Stimulated activated memory B cell treated with anti-CD40 and anti-IgM and Interleukin-4, amounts not matched to agents 10 μg/mL and 1 μg/mL and 100 μg/mL, for 72 hours (primary cell): ENCODE results near the gene ZNF582.
"Not testable (repeated sequence)": the region's sequence is repeated elsewhere in the genome, so short reads cannot be mapped to it uniquely, and the experiment has no call there.

Source experiments
- ATAC-seq: fragments of 150-1000 bp; cut with Tn5 transposase; 2 replicates; pipeline ENCODE4 v1.10.0; 2021
- H3K27ac Mint-ChIP-seq: one replicate; pipeline ENCODE4 v1.8.0; 2022; ENCODE audit warnings: mild to moderate bottlenecking, mixed read lengths
- H3K27me3 Mint-ChIP-seq: one replicate; pipeline ENCODE4 v1.8.0; 2022; ENCODE audit warnings: mixed read lengths
- H3K36me3 Mint-ChIP-seq: one replicate; pipeline ENCODE4 v1.8.0; 2022; ENCODE audit warnings: mixed read lengths
- H3K4me1 Mint-ChIP-seq: one replicate; pipeline ENCODE4 v1.8.0; 2022; ENCODE audit warnings: mixed read lengths
- H3K4me3 Mint-ChIP-seq: one replicate; pipeline ENCODE4 v1.8.0; 2022; ENCODE audit warnings: mild to moderate bottlenecking, moderate library complexity, mixed read lengths
- H3K9me3 Mint-ChIP-seq: one replicate; pipeline ENCODE4 v1.8.0; 2022; ENCODE audit warnings: mixed read lengths

Gene ZNF582

DNA sequence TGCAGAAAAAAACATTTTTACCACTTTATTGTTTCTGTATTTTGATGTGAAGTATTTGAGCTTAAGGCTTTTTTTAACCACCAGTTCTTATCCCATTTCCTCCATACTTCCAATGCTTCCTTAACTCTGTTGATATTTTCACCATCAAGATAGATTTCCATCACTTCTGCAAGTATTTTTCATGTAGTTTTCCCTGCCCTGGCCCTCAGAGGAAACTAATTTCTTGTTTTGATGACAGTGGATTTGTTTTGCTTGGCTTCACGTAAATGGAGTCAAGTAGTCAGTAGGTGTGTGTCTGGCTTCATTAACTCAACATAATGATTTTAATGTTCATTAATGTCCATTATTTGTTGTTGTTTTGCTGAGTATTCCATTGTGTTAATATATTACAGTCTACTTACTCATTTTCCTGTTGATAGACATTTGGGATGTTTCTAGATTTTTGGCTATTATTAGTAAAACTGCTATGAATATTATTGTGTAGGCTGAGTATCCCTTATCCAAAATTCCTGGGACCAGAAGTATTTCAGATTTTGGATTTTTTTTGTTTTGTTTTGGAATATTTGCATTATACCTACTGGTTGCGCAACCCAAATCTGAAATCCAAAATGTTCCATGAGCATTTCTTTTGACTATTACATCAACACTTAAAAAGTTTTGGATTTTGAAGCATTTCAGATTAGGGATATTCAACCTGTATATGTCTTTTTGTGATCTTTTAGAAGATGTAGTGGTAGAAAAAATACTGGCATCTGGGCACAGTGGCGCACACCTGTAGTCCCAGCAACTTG is 23.3 kb downstream of the ZNF582 start:
- Mint-ChIP-seq H3K4me1 (peaks cover 19% of the 10 kb centered on the region), H3K4me3 (peak overlapping the region; percentile 52), H3K27me3 (no peaks in the 10 kb centered on the region), H3K36me3 (peaks cover 76% of the 10 kb centered on the region), H3K9me3 (peaks cover 13% of the 10 kb centered on the region), H3K27ac (no peak overlapping the region)
- no peak for ATAC-seq

DNA sequence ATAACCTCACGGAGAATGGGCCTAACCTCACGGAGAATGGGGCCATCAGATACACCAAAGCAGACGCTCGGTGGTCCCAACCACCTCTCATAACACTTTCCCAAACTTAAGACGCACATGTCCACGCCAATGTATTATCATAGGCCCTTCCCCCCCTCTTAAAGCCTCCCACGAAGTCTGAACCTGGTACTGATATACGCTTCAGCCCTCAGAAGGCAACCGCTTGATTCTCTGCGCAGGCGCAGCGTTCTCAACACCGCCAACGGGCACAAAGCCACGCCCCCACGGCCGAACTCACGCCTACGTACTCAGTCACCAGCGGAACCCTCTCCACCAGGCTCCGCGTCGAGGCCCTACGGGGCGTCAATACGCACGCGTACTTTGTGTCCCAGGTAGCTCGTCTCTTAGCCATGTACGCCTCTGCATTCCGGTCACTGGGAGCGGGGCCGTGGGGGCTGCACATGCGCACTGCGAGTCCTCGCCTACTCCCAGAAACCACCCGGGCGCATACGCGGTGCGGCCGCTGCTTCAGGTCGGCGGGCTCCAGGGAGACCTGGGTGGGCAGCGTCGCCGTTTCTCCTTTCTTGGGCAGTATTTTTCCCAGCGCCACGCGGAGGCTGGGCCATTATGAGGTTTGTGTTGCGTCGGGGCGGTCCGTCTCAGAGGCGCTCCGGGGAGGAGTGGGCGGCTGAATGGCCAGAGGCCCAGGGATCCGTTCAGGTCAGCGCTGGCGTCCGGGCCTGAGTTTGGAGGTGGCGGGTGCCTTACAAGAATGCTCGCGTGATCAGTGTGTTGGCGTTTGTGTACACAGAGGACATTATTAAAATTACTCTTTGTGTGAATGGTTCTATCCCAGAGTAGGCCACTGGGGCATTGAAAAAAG is 25.3 kb downstream of the ZNF582 start:
- H3K36me3 Mint-ChIP-seq, result peaks cover 56% of the 10 kb centered on the region
- H3K4me3 Mint-ChIP-seq, result peak overlapping the region; percentile 88
- ATAC-seq, result peak; percentile 99
- H3K27me3 Mint-ChIP-seq, result no peaks in the 10 kb centered on the region
- peaks cover 19% of the 10 kb centered on the region for H3K4me1 Mint-ChIP-seq
- H3K27ac Mint-ChIP-seq, result peak overlapping the region; percentile 96
- peaks cover 27% of the 10 kb centered on the region for H3K9me3 Mint-ChIP-seq

DNA sequence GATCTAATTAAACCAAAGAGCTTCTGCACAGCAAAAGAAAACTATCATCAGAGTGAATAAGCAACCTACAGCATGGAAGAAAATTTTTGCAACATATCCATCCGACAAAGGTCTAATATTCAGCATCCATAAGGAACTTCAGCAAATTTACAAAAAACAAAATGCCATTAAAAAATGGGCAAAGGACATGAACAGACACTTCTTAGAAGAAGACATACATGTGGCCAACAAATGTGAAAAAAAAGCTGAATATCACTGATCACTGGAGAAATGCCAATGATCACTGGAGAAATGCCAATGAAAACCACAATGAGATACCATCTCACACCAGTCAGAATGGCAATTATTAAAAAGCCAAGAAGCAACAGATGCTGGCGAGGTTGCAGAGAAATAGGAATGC is 32.5 kb downstream of the ZNF582 start:
- Mint-ChIP-seq H3K36me3 (peaks cover 40% of the 10 kb centered on the region), H3K4me3 (no peak overlapping the region), H3K9me3 (peaks cover 45% of the 10 kb centered on the region), H3K4me1 (no peaks in the 10 kb centered on the region), H3K27ac (no peak overlapping the region), H3K27me3 (no peaks in the 10 kb centered on the region)
- ATAC-seq, result no peak

DNA sequence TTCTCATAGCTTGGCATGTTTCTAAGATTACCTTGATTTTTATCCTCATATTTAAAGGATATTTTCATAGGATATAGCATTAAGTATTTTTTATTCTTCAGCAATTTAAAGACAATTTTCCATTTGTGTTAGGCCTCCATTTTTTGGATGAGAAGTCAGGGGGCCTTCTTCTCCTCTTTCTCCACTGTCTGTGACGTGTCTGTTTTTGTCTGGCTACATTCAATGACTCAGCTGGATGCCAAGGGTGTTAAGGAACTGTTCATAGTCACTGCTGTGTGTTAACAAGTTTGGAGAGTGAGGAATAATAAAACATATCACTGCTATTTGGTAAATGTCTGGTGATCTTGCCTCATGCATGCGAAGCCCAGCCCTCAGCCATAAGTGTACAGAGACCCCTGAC is 36.4 kb downstream of the ZNF582 start:
- no peak for ATAC-seq
- H3K27me3 Mint-ChIP-seq, result no peaks in the 10 kb centered on the region
- peaks cover 27% of the 10 kb centered on the region for H3K9me3 Mint-ChIP-seq
- no peaks in the 10 kb centered on the region for H3K4me1 Mint-ChIP-seq
- peaks cover 41% of the 10 kb centered on the region for H3K36me3 Mint-ChIP-seq
- H3K4me3 Mint-ChIP-seq, result no peak overlapping the region
- H3K27ac Mint-ChIP-seq, result no peak overlapping the region

DNA sequence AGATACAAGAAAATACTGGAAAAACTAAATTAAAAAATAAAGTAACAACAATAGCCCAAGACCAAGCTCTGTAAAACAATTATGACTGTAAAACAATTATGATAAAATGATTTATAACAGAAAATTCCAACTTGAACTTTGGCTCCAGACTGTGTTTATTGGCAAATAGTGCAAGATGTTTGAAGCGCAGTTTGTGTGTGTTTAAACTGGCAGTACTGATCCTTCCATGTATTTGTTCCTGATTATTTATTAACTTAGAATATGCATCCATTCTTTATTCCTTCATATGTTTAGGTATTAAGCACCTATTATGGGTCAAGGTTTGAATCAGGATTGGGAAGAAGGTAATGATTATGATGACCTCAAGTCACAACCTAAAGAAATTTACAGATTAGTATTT is 37.8 kb downstream of the ZNF582 start:
- Mint-ChIP-seq H3K4me1 (no peaks in the 10 kb centered on the region), H3K27ac (no peak overlapping the region), H3K9me3 (peaks cover 18% of the 10 kb centered on the region), H3K27me3 (no peaks in the 10 kb centered on the region), H3K36me3 (peaks cover 30% of the 10 kb centered on the region), H3K4me3 (no peak overlapping the region)
- ATAC-seq, result no peak

DNA sequence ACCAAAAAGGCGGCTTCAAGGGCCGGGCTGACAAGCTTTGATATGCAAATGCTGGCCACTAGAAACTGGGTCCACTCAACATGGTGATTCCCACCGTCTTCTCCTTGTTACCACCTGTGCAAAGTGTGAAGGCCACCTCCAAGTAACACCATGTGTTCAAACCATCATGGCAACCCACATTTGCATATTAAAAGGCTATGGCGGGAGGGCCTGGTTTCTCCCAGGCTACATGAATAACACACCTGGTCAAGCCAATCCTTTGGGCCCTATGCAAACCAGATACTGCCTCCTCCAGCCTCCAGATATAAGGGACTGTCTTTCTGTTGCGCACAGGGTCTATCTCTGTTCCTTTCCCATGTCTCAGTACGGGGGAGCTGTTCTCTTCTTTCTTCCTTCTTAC is 42.1 kb downstream of the ZNF582 start:
- Mint-ChIP-seq H3K27me3 (no peaks in the 10 kb centered on the region), H3K9me3 (peaks cover 3% of the 10 kb centered on the region), H3K27ac (no peak overlapping the region), H3K4me1 (no peaks in the 10 kb centered on the region), H3K4me3 (no peak overlapping the region), H3K36me3 (peaks cover 5% of the 10 kb centered on the region)
- no peak for ATAC-seq

DNA sequence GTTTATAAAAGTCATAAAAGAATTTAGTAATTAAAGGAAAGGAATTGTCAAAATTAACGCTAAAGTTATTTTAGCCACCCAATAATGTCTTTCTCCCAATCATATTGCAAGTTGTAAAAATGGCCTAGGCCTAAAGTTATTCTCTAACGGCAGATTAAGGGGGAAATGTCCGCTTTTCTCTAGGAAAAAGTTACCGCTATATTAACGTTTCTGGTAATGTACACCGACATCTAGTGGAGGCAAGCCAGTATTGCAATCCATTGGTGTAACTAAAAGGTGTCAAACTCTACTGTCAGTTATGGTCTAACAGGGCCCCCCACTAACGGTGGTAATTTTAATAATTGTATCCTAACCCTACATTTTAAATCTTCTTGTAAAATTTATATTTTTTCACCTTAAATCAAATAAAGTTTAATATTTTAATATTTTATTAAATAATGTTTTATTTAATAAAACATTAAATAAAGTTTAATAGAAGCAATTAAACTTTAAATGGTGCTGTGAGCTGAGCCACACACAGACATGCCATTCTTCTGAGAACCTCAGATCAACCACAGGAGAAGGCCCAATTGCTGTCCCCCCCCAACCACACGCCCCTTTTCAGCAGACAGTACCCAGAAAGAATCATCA is 42.8 kb downstream of the ZNF582 start:
- no peaks in the 10 kb centered on the region for H3K27me3 Mint-ChIP-seq
- H3K9me3 Mint-ChIP-seq, result peaks cover 3% of the 10 kb centered on the region
- no peak for ATAC-seq
- no peaks in the 10 kb centered on the region for H3K36me3 Mint-ChIP-seq
- no peak overlapping the region for H3K27ac Mint-ChIP-seq
- H3K4me1 Mint-ChIP-seq, result no peaks in the 10 kb centered on the region
- no peak overlapping the region for H3K4me3 Mint-ChIP-seq

DNA sequence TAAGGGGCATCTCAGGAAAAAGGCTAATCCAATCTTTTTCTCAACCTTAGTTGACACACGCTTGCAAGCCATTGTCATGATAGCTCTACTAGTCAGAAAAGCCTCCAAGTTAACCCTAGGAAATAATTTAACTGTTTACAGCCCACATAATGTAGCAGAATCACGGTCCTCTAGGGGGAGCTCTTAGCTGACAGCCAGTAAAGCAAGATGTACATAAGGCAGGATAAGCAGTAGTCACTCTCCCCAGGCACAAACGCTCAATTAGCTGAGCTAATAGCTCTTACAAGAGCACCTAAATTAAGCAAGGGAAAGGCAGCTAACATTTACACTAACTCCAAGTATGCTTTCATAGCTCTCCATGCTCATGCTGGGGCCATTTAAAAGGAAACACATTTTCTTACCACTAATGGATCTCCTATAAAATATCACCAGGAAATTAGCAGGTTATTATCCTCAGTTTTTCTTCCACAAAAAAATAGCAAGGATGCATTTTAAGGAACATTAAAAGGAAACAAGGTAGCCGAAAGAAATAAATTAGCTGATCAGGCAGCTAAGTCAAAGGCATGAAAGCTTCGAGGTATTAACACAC is 45.0 kb downstream of the ZNF582 start:
- no peak overlapping the region for H3K4me3 Mint-ChIP-seq
- no peak for ATAC-seq
- H3K36me3 Mint-ChIP-seq, result no peaks in the 10 kb centered on the region
- no peak overlapping the region for H3K27ac Mint-ChIP-seq
- H3K27me3 Mint-ChIP-seq, result no peaks in the 10 kb centered on the region
- H3K4me1 Mint-ChIP-seq, result no peaks in the 10 kb centered on the region
- no peaks in the 10 kb centered on the region for H3K9me3 Mint-ChIP-seq

DNA sequence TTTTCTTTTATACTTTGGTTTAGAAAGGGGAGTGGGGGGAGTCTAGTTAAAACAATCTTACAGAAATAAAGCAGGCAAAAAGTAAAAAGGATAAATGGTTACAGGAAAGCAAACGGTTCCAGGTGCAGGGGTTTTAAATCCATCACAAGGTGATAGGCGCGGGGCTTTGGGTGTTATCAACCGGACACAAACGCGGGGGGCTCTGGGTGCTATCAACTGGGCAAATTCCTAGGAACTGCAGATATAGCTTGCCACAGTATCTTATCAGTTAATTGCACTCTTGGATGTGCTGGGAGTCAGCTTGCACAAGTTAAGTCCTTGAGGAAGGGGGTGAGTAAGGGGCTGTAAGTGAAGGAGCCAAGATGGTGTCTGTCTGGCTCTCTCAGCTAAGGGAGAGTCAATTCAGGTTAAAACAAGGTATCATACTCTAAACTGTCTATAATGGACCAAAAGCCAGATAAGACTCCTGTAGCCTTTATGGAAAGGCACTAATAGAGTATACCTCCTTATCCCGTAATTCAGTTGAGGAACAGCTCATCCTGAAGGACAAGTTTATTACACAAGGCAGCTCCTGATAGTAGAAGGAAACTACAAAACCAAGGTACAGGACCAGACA is 46.1 kb downstream of the ZNF582 start:
- Mint-ChIP-seq H3K4me1 (no peaks in the 10 kb centered on the region), H3K27me3 (peaks cover 9% of the 10 kb centered on the region), H3K4me3 (no peak overlapping the region), H3K36me3 (peaks cover 9% of the 10 kb centered on the region), H3K27ac (no peak overlapping the region), H3K9me3 (peaks cover 7% of the 10 kb centered on the region)
- no peak for ATAC-seq

DNA sequence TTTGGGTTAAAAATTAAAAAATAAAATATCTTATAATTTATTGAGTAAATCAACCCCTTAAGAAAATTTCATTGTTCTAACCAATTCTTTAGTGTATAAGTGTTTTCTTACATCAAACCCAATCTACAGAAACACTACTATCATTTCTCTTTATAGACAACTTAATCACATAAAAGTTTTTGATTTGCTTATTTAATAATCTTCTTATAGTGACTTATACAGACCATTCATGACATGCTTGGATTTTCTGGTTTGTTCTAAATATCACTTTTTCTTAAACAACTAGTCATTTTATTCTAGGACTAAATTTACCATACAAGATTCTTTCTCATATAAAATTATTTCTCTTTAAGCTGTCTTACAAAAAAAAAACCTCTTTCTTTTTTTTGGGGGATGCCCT is 51.4 kb downstream of the ZNF582 start:
- ATAC-seq, result no peak
- Mint-ChIP-seq H3K9me3 (peaks cover 14% of the 10 kb centered on the region), H3K4me3 (no peak overlapping the region), H3K4me1 (no peaks in the 10 kb centered on the region), H3K36me3 (peaks cover 18% of the 10 kb centered on the region), H3K27me3 (peaks cover 21% of the 10 kb centered on the region), H3K27ac (no peak overlapping the region)

DNA sequence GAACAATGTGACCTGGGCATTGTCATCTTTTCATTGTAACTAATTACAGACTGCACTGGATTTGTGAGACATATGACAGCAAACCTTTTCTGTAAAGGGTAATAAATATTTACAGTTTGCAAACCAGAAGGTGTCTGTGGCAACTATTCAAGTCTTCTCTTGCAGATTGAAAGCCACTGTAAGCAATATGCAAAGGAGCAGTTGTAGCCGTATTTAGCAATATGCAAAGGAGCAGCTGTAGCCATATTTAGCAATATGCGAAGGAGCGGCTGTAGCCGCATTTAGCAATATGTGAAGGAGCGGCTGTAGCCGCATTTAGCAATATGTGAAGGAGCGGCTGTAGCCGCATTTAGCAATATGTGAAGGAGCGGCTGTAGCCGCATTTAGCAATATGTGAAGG is 54.3 kb downstream of the ZNF582 start:
- not testable (repeated sequence) for H3K4me1 Mint-ChIP-seq

DNA sequence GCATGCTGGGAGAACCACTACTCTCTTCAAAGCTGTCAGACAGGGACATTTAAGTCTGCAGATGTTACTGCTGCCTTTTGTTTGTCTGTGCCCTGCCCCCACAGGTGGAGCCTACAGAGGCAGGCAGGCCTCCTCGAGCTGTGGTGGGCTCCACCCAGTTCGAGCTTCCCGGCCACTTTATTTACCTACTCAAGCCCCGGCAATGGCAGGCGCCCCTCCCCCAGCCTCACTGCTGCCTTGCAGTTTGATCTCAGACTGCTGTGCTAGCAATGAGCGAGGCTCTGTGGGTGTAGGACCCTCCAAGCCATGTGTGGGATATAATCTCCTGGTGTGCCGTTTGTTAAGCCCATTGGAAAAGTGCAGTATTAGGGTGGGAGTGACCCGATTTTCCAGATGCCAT is 56.3 kb downstream of the ZNF582 start:
- not testable (repeated sequence) for ATAC-seq, H3K36me3 Mint-ChIP-seq, H3K4me3 Mint-ChIP-seq, H3K27ac Mint-ChIP-seq, H3K4me1 Mint-ChIP-seq
- H3K9me3 Mint-ChIP-seq, result peaks cover 11% of the 10 kb centered on the region
- H3K27me3 Mint-ChIP-seq, result peaks cover 12% of the 10 kb centered on the region

More for the DNA sequence above, 54.3 kb downstream of the ZNF582 start:
- Mint-ChIP-seq H3K27me3 (peaks cover 21% of the 10 kb centered on the region), H3K36me3 (peaks cover 18% of the 10 kb centered on the region), H3K9me3 (peaks cover 14% of the 10 kb centered on the region)
- H3K27ac Mint-ChIP-seq, H3K4me3 Mint-ChIP-seq, ATAC-seq: not testable (repeated sequence)

DNA sequence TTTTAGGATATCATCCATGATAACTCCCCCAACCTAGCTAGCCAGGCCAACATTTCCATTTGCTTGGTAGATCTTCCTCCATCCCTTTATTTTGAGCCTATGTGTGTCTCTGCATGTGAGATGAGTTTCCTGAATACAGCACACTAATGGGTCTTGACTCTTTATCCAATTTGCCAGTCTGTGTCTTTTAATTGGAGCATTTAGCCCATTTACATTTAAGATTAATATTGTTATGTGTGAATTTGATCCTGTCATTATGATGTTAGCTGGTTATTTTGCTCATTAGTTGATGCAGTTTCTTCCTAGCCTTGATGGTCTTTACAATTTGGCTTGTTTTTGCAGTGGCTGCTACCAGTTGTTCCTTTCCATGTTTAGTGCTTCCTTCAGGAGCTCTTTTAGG is 58.0 kb downstream of the ZNF582 start:
- not testable (repeated sequence) for H3K4me1 Mint-ChIP-seq, ATAC-seq, H3K36me3 Mint-ChIP-seq, H3K4me3 Mint-ChIP-seq, H3K9me3 Mint-ChIP-seq, H3K27me3 Mint-ChIP-seq, H3K27ac Mint-ChIP-seq

DNA sequence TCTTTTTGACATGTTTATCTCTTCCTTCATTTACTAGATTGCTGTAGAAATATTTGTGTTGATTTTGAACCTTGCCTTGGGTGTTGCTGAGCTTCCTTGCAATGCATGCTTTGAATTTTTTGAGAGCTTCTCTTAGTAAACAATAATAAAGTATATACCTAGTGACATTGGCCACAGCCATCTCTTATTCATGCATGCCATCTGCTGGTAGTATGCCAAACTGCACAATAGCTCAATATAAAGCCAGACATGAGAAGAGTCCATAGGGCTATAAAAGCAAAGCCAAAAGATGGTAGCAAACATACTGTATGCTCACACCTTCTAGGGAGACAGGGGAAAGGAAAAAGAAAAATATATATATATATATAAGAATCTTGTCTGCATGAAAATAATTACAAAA is 59.8 kb downstream of the ZNF582 start:
- Mint-ChIP-seq H3K36me3 (no peaks in the 10 kb centered on the region), H3K9me3 (peaks cover 5% of the 10 kb centered on the region), H3K27ac (no peak overlapping the region), H3K27me3 (no peaks in the 10 kb centered on the region), H3K4me3 (no peak overlapping the region), H3K4me1 (no peaks in the 10 kb centered on the region)
- no peak for ATAC-seq
